Kidney (tissue), 14 donors: ENCODE results near the gene OTOP3. TPM values are rescaled to one million over a fixed set of nuclear protein-coding genes. Genes with fewer than 3 reads are reported as not detected.

Source experiments
- DNase-seq, 5 donors: peaks; one replicate each; pipeline ENCODE4 v3.0.0-alpha.2; 2013 to 2020
- FAIRE-seq: peaks from 2 replicates; lab custom pipeline; 2012; peaks lifted over from hg19 to GRCh38; lab: Jason Lieb, UNC
- H3K27ac ChIP-seq, 2 donors: one replicate each; pipeline ENCODE4 v1.7.0; 2013; ENCODE audit warnings: low read depth in 2 of 2, low read length in 2 of 2, inconsistent platforms in 1 of 2
- H3K27me3 ChIP-seq: one replicate; pipeline ENCODE4 v1.7.1; 2013; ENCODE audit warnings: low read length, inconsistent platforms; ENCODE audit not compliant: control insufficient read depth, insufficient read depth
- H3K36me3 ChIP-seq, 3 donors: one replicate each; pipeline versions ENCODE4 v1.7.0 to v1.7.1; 2013; ENCODE audit warnings: low read length in 3 of 3, control low read depth in 1 of 3, inconsistent platforms in 1 of 3; ENCODE audit not compliant: insufficient read depth in 3 of 3, control insufficient read depth in 2 of 3
- H3K4me1 ChIP-seq, 3 donors: one replicate each; pipeline versions ENCODE4 v1.7.0 to v1.7.1; 2013; ENCODE audit warnings: low read length in 3 of 3, inconsistent platforms in 1 of 3, low read depth in 1 of 3; ENCODE audit not compliant: control insufficient read depth in 2 of 3, insufficient read depth in 2 of 3
- H3K4me3 ChIP-seq, 3 donors: one replicate each; pipeline versions ENCODE4 v1.7.0 to v1.8.1; 2013; ENCODE audit warnings: low read length in 3 of 3, control low read depth in 1 of 3, inconsistent platforms in 1 of 3
- H3K9ac ChIP-seq, 3 donors: one replicate each; pipeline versions ENCODE4 v1.7.0 to v1.7.1; 2013; ENCODE audit warnings: low read length in 3 of 3, control low read depth in 1 of 3, inconsistent platforms in 1 of 3
- H3K9me3 ChIP-seq, 3 donors: one replicate each; pipeline versions ENCODE4 v1.7.0 to v1.7.1; 2013; ENCODE audit warnings: low read length in 3 of 3, control low read depth in 1 of 3, inconsistent platforms in 1 of 3; ENCODE audit not compliant: control insufficient read depth in 2 of 3, insufficient read depth in 1 of 3
- intact Hi-C: fragments of 100-400 bp; cut with DNase I; formaldehyde crosslinking; loops from one replicate; pipeline ENCODE4 v1.11.1; 2022
- polyA plus RNA-seq: library from polyadenylated mRNA; stranded (reverse); fragments of 350-450 nt; fragmentation: Illumina TruSeq; extraction: RNeasy Lipid Tissue Mini Kit (QIAGEN cat#74804); gene quantifications from one replicate; pipeline ENCODE4 v1.2.3, GENCODE V29; 2014; ENCODE audit warnings: low read depth, low replicate concordance; ENCODE audit not compliant: insufficient read depth
- total RNA-seq: library from RNA; stranded (reverse); fragmentation: NEBNext Ultra II Directional; extraction: Animal tissue kit (Norgen Biotek cat#: 25700); gene quantifications from one replicate; pipeline ENCODE4 v1.2.1, GENCODE V29; 2021
- TF ChIP-seq, protein P1 (sequence below): IDR thresholded peaks from 3 replicates; pipeline ENCODE4 v1.5.1; 2012; ENCODE audit warnings: mild to moderate bottlenecking, moderate library complexity, borderline replicate concordance; ENCODE audit not compliant: insufficient read depth; ENCODE audit errors: extremely low read depth
- donor health status: control.
- donor health status: control.
- donor health status: control.
- donor health status: control.
- donor health status: control.
- donor health status: DM: yes; HTN: yes; CAD: no.
- donor health status: Normal renal cell carcinoma (clear cell type).

Gene OTOP3
- total and polyA plus RNA-seq, 2 donors from 2014 or later, result not detected

- no peaks in the 10 kb centered on the region for H3K4me1 ChIP-seq
- no peak overlapping the region for H3K27ac ChIP-seq
- DNase-seq (peak in 1 of 5 donors; percentile 56), FAIRE-seq (no peak)
- TF ChIP-seq, protein P1, sequence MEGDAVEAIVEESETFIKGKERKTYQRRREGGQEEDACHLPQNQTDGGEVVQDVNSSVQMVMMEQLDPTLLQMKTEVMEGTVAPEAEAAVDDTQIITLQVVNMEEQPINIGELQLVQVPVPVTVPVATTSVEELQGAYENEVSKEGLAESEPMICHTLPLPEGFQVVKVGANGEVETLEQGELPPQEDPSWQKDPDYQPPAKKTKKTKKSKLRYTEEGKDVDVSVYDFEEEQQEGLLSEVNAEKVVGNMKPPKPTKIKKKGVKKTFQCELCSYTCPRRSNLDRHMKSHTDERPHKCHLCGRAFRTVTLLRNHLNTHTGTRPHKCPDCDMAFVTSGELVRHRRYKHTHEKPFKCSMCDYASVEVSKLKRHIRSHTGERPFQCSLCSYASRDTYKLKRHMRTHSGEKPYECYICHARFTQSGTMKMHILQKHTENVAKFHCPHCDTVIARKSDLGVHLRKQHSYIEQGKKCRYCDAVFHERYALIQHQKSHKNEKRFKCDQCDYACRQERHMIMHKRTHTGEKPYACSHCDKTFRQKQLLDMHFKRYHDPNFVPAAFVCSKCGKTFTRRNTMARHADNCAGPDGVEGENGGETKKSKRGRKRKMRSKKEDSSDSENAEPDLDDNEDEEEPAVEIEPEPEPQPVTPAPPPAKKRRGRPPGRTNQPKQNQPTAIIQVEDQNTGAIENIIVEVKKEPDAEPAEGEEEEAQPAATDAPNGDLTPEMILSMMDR, result no peak
- intact Hi-C loops, result no loop called here
- no peaks in the 10 kb centered on the region for H3K9me3 ChIP-seq
- H3K36me3 ChIP-seq, result no peaks in the 10 kb centered on the region
- no peaks in the 10 kb centered on the region for H3K27me3 ChIP-seq
- no peak overlapping the region for H3K9ac ChIP-seq
- H3K4me3 ChIP-seq, result no peak overlapping the region
Measured at GRCh38 chr17:74949455-74950115, 13.9 kb downstream of the OTOP3 start.

GRCh38 chr17:74950207-74950606 is 14.5 kb downstream of the OTOP3 start:
- DNase-seq (peak in 1 of 5 donors; percentile 56), FAIRE-seq (no peak)
- TF ChIP-seq, protein P1, result no peak
- H3K27me3 ChIP-seq, result no peaks in the 10 kb centered on the region
- no peak overlapping the region for H3K27ac ChIP-seq
- intact Hi-C loops, result no loop called here
- H3K4me3 ChIP-seq, result no peak overlapping the region
- no peaks in the 10 kb centered on the region for H3K36me3 ChIP-seq
- H3K9me3 ChIP-seq, result no peaks in the 10 kb centered on the region
- H3K4me1 ChIP-seq, result no peaks in the 10 kb centered on the region
- H3K9ac ChIP-seq, result no peak overlapping the region

DNA sequence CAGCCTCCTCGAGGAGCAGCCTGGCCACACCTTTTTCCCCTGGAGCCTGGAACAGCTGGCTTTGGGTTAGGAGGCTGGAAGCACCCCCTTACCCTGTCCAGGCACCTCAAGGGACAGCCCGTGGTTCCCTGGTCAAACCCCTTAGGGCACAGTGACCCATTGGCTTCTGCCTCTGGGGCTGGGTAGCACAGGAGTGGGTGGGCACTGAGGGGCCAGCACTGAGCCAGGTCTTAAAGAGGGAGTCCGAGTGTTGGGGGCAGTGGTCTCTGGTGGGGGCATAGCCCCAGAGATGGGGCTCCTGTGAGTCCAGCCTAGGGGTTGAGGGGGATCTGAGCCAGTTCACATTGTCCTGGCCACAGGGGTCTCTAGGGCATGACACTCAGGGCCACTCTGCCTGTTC is 15.4 kb downstream of the OTOP3 start:
- H3K9ac ChIP-seq, result no peak overlapping the region
- TF ChIP-seq, protein P1, result no peak
- no peak for DNase-seq
- FAIRE-seq, result no peak
- H3K36me3 ChIP-seq, result no peaks in the 10 kb centered on the region
- no peak overlapping the region for H3K4me3 ChIP-seq
- H3K9me3 ChIP-seq, result no peaks in the 10 kb centered on the region
- intact Hi-C loops, result no loop called here
- H3K27me3 ChIP-seq, result no peaks in the 10 kb centered on the region
- no peak overlapping the region for H3K27ac ChIP-seq
- H3K4me1 ChIP-seq, result no peaks in the 10 kb centered on the region
